CD4-positive, alpha-beta T cell treated with Interleukin-2 at 100 ng/mL for 4 hours (primary cell): Measurements from ENCODE around the gene BTN3A1.
A peak's percentile ranks its signal among the peaks of the same experiment; 100 is the strongest.
"Not testable (repeated sequence)": the region's sequence is repeated elsewhere in the genome, so short reads cannot be mapped to it uniquely, and the experiment has no call there.

ENCODE experiments used
- DNase-seq: peaks from one replicate; pipeline ENCODE4 v3.0.0-alpha.2; 2020; ENCODE audit warnings: low spot score

The BTN3A1 gene

DNA sequence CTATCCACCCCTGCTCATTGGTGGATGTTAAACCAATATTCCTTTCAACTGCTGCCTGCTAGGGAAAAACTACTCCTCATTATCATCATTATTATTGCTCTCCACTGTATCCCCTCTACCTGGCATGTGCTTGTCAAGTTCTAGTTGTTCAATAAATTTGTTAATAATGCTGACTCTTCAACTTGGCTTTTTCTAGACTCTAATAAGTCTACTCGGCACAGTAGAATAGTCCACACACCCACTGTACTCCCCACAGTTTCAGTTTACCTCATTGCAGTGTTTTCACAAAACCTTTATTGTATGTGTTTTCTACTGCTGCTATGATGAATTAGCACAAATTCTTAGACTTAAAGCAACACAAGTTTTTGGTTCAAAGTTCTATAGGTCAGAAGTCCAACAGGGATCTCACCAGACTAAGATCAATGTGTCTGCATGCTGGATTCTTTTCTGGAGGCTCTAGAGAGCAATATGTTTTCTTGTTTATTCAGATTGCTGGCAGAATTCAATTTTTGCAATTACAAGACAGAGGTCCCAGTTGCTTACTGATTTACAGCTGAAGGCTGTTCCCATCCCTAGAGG is 13.1 kb downstream of the BTN3A1 start:
- no peak for DNase-seq

DNA sequence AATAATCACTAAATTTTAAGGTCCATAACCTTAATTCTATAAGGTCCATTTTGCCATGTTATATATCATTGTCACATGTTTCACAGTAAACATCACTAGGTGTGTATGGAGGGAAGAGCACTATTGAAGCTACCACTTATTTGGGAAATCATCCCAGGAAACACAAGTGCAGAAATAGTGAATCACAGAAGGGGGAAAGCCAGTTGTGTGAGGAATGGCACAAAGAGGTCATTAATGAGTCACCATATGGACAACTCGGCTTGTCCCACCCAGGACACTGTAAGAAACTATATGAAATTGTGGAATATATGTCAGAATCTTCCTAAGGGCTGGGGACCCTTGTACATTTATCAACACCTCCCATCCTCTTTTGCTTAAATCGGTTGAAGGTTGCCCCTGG is 13.7 kb downstream of the BTN3A1 start:
- no peak for DNase-seq

DNA sequence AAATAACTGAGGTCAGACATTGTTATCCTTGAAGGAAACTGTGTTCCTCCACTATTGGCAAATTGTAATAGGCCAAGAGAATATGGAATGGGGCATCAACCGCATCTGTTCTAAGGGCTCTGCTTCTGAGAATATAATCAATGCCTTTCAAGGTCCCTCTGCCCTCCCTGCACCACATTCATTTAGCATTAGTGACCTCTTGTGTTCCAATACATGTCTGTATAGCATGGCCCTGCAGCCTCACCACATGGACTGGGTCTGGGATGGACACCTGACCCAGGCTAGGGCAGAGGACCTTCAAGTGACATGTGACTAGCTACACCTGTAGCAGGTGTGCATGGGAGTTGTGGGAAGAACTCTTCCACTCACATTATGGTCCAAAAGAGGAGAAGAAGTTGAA is 14.2 kb downstream of the BTN3A1 start:
- DNase-seq, result no peak

DNA sequence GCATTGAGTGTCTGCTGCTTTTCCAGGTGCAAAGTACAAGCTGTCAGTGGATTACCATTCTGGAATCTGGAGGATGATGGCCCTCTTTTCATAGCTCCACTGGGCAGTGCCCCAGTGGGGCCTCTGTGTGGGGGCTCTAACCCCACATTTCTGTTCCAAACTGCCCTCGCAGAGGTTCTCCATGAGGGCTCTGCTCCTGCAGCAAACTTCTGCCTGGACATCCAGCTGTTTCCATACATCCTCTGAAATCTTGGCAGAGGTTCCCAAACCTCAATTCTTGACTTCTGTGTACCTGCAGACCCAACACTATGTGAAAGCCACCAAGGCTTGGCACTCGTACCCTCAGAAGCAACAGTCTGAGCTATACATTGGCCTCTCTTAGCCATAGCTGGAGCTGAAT is 16.0 kb downstream of the BTN3A1 start:
- DNase-seq, result not testable (repeated sequence)

DNA sequence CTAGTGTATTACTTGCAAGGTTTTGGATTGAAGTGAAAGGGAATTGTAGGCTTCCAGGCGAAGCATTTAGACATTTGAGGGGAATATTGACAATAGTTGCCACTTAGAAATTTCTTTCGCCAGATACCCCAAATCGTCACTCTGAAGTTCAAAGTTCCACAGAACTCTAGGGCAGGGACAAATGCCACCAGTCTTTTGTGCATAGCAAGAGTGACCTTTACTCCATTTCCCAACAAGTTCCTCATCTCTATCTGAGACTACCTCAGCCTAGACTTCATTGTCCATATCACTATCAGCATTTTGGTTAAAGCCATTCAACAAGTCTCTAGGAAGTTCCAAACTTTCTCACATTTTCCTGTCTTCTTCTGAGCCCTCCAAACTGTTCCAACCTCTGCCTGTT is 16.7 kb downstream of the BTN3A1 start:
- DNase-seq, result not testable (repeated sequence)

DNA sequence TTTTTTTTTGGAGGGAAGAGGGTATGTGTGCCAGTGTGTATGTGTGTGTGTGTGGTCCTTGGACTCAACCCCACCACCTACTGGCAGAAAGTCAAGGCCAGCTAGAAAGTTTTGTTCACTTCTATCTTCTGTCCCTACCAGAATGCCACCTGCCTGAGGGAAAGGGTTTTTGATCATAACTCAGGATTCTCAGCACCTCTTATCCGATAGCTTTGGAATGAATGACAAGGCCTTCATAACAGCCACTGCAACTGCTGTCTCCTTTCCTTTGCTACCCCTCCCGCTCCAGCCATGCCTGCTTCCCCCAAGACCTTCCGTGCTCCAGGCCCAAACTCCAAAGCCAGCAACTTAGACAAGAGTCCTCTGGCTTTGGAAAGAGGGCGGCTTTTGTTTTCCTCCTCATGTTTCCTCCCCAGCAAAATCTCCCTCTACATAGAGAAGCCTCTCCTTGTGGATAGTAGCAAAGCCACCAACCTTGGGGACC is 18.7 kb downstream of the BTN3A1 start:
- DNase-seq, result peak; percentile 43

DNA sequence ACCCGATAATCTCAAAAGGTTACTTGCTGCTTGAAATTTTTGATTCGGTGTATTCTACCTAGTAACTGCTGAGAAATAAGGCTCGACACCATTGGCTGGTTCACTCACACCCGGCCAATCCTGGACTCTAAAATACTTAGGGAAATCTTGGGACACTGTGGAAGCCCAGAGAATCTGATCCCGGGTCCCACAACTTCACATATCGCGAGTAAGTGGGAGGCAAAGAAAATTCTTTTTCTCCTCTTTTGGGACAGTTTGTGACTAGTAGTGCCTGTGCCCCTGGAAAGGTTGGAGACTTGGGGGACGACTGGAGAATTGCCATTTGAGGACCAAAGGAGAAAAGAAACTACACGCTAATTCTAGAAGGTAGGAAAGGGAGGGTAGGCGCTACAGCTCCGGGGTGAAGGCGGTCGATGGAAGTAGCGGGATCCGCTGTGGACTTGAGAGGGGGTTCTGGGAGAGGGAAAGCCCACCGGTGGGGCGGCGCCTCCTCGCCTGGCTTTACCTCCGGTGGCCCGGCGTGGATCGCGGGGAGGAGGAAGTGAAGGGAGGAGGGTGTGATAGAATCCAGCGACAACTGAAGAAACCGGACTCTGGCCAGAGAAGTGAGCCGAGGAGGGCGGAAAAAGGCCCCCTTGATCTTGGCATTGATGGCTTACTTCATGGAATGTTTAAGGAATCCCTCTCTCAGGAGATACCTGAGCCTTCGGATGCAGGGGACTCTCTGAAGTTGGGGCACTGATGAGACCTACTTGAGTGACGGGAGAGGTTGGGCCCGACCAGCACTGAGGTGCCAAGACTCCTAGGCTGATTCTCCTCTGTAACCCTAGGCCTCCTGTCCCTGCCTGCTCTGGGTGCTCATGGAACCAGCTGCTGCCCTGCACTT is 19.4 kb downstream of the BTN3A1 start:
- DNase-seq, result peak; percentile 70

DNA sequence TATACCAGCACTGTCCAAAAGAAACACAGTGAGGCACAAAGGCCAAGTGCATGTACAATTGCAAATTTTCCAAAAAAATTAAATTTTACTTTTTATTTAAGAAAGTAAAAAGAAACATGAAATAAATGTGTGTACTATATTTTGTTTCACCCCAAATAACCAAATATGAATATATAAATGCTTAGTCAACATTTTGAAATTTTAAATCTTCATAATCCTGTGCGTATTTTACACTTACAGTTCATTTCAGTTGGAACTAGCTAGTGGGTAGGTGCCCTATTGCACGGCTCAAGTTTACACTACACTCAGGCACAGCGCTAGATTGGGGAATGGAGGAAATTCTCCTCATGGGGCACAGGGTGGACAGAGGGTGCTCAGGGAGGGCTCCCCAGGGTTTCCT is 20.3 kb downstream of the BTN3A1 start:
- DNase-seq, result no peak

DNA sequence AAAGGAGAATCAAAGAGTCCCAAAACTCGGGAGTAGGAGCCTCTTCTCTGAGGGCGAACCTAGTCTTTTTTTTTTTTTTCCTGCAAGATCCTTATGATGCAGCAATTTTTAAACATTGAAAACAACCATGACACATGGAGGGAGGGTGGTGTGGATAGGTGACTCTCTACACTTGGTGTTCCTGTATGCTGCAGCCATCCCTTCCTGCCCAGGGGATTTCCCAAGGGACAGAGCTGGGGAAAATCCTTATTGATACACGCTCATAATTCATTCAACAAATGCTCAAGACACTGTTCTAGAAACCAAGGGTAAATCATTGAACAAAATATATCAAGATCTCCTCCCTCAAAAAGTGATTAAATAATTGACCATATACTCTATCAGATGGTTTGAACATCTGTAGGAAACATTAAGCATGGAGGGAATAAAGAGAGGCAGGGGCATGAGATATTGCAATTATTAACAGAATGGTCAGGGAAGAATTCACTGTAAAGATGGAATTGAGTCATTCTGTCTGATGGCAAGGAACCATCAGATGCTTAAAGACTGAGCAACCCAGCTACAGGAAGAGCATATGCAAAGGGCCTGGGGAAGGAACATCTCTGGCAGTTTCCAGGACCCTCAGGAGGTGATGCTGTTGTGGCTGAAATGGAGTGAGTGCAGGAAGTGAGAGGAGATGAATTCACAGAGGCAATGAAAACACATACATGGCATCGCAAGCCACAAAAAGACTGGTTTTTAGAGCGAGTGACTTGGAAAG is 24.8 kb downstream of the BTN3A1 start:
- DNase-seq, result no peak

DNA sequence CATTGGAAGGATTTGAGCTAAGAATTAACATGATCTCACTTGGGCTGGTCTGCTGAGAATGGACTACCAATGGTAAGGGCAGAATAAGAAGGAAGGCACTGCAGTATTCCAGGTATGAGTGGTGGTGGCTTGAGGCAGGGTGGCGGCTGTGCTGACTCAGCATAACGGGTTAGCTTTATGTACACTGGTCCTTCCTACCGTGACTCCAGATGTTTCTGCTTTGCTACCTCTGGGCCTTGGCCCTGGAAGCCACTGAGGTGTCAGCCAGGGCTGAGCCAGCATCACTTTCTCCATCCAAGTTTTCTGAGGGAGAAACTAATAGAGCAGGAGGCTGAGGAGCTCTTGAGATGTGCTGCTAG is 25.4 kb downstream of the BTN3A1 start:
- DNase-seq, result no peak

DNA sequence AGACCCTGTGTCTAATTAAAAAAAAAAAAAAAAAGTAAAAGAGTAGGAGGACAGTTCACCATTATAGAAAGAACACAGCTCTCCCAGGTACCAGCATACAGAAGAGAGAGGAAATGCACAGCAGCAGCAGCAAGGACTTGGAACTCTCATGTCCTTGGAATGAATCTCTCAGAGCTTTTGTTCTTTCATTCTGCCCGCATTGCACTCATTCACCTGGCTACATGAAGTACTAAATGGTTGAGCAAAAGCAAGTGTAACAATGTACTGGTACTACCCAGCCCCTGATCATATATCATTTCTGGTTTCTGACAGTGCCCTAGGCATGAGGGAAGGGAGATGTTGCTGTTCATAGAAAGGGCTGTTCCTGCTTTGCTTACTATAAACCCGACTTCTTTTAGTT is 26.1 kb downstream of the BTN3A1 start:
- DNase-seq, result no peak

DNA sequence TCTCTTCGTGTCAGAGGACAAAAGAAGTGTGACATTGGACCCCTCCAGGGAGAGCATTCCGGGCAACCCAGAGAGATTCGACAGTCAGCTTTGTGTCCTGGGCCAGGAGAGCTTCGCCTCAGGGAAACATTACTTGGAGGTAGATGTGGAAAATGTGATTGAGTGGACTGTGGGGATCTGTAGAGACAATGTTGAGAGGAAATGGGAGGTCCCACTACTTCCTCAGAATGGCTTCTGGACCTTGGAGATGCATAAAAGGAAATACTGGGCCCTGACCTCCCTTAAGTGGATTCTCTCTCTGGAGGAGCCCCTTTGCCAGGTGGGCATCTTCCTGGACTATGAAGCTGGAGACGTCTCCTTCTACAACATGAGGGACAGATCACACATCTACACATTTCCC is 28.7 kb downstream of the BTN3A1 start:
- DNase-seq, result no peak

DNA sequence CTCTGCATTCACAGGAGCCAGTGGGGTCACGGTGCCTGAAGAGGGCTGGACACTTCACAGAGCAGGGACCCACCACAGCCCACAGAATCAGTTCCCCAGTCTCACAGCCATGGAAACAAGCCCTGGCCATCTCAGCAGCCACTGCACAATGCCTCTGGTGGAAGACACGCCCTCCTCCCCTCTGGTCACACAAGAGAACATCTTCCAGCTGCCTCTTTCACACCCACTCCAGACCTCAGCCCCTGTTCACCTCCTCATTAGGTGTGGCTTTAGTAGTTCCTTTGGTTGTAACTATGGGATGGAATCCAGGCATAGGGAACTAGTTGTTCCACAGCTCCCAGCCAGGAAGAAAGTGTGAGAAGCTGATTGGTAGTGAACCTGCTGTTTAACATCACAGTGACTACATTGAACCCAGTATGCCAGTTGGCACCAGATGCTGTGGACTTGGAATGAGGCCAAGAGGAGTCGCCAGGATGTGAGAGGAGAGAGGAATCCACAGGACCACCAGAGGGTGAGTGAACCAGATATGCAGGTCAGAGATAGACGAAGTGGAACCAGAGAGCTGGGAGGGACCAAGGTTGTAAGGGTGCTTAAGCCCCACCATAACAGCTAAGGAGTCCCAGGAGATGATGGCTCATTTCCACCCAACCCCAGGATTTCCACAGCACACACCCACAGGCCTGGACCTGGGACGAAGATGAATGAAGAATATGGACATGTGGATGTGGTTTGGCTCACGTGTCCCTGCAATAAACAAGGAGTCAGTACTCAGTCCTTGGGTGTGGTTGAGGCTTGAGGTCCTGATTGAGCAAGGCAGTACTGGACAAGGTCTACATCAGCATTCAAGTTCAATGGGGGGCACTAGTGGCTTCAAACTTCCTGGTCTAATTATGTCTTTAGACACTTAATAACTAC is 29.4 kb downstream of the BTN3A1 start:
- DNase-seq, result no peak

DNA sequence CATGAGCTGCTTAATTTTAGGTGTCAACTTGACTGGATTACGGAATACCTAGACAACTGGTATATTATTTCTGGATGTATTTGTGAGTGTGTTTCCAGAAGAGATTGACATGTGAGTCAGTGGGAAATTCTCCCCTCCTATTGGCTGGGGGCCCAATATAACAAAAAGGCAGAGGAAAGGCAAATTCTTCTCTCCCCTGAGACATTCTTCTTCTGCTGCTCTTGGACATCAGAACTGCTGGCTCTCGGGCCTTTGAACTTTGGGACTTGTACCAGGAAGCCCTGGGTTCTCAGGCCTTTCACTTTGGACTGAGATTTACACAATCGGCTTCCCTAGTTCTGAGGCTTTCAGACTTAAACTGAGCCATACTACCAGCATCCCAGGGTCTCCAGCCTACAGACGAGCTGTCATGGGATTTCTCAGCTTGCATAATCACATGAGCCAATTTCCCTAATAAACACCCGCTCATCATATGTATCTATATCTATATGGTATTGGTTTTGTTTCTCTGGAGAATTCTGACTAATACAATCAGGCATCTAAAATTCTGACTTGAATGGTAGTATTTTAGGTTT is 30.6 kb downstream of the BTN3A1 start:
- DNase-seq, result no peak

DNA sequence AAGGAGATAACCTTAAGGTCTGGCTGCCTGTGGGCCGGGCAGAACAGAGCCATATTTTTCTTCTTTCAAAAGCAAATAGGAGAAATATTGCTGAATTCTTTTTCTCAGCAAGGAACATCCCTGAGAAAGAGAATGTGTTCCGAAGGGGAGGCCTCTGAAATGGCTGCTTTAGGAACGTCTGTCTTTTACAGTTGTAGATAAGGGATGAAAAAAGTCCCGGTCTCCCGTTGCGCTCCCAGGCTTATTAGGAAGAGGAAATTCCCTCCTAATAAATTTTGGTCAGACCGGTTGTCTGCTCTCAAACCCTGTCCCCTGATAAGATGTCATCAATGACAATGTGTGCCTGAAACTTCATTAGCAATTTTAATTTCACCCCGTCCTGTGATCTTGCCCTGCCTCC is 31.6 kb downstream of the BTN3A1 start:
- DNase-seq, result not testable (repeated sequence)

DNA sequence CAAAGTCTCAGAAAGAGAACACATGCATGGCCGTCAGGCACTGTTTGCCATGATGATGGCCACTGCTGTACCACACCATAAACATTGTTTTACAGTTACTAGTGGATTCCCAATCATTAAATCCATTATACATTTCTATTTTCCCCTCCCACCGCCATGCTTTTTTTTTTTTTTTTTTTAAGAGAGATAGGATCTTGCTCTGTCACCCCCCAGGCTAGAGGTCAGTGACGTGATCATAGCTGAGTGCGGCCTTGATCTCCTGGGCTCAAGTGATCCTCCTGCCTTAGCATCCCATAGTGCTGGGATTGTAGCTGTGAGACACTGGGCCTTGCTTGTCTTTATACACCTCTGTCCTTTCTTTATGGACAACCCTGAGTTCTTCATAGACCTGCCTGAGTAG is 33.9 kb downstream of the BTN3A1 start:
- DNase-seq, result no peak

DNA sequence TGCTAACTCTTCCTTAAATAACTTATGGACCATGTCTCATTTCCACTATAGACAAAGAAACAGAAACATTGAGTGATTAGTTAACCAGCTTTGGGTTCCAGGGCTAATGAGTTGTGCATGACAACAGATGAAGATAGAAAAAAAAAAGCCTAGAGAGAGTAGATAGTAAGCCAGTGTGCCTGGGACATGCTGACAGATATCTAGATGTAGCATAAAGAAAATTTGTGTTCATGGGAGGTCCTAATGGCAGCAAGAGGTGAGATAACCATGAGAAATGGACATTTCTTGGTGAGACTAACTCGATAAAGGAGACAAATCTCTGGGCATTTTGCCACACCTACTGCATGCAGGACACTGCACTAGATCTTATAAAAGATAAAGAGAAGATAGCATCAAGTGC is 35.5 kb downstream of the BTN3A1 start:
- no peak for DNase-seq

DNA sequence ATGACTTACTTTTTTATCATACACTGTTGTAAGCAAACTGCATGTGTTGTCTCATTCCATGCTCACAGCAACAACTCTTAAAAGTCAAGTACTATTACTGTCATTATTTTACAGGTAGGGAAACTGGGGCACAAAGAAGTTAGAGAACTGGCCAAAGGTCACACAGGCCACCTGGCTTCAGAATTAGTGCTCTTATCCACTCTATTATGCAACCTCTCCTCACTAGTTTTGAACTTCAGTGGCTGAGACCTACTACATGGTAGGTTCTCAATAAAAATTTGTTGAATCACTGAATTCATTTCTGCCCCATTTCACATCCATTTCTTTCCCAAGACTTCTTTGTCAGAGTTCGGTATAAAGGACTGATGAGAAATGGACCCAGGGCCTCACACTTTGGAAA is 35.9 kb downstream of the BTN3A1 start:
- DNase-seq, result no peak

DNA sequence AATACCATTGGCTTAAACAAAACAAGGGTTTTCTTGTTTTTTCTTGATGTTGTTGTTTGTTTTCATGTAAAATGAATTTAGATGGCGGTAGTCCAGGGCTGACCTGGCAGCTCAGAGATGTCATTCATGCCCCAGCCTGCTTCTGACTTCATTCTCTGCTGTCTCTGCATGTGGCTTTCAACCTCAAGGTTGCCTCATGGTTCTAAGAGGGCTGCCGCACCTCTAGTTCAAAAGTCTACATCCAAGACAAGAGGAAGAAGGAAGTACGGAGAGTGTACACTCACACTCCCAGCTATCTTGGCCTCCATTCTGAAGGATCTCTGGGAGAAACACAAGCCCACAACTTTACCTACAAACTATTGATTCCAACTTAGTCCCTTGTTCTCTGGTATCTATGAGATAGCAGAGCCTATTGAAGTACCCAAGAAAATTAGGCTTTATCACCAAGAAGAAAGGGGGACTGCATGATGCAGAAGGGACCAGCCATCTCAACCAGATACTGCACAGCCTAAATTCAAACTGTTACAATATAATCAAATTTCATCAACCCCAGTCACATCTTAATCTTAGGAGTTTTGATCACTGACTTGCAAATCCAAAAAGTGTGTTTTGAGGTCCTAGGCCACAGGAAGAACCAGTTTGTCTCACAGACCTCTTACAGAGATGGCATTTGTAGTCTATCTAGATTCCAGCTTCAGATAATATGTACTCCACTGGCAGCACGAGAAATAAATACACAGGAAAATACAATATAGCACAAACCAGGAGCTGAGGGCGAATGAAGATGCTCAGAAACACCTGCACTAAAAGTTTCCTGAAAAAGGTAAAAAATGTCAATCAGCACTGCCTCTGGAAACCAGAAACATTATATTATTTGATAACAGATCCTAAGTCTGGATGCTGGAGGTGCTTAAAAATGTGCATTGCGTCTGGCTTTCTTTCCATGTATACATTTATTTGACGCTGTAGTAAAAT is 37.4 kb downstream of the BTN3A1 start:
- DNase-seq, result no peak

DNA sequence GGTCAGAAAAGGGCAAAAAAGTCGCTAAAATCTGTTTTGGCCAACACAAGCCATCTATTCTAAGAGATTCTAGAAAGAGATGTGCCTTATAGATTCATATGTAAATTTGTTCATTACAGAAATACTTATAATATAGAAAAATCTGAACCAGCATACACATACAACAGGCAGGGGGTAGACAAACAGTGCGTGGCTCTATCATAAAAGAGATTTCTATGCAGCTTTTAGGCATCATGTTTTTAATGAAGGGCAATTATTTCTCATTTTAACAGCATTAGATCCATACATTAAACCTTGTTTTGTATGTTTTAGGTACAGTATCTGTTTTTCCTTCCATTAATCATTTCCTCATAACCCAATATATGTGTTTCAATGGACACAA is 38.9 kb downstream of the BTN3A1 start:
- DNase-seq, result no peak
